Trophoblast cell (in vitro differentiated cells and primary cell): ENCODE data around the gene SPAG5.
"Not testable (repeated sequence)": the region's sequence is repeated elsewhere in the genome, so short reads cannot be mapped to it uniquely, and the experiment has no call there.

Source experiments
- DNase-seq, 2 donors: peaks; one replicate each; pipeline ENCODE4 v3.0.0-alpha.2; 2016
- H2AFZ ChIP-seq: 2 replicates; pipeline ENCODE4 v1.6.1; 2013; ENCODE audit warnings: low read length, moderate library complexity, mild to moderate bottlenecking; ENCODE audit not compliant: insufficient read depth, poor library complexity
- H2AK5ac ChIP-seq: 2 replicates; pipeline ENCODE4 v1.6.1; 2013; ENCODE audit warnings: mild to moderate bottlenecking, low read length
- H2BK120ac ChIP-seq: 2 replicates; pipeline ENCODE4 v1.6.1; 2013; ENCODE audit warnings: low read length, mild to moderate bottlenecking, moderate library complexity; ENCODE audit not compliant: insufficient read depth, poor library complexity
- H2BK12ac ChIP-seq: 2 replicates; pipeline ENCODE4 v1.6.1; 2013; ENCODE audit warnings: mild to moderate bottlenecking, low read length, moderate library complexity
- H2BK5ac ChIP-seq: 2 replicates; pipeline ENCODE4 v1.6.1; 2013; ENCODE audit warnings: low read length, low read depth, moderate library complexity, mild to moderate bottlenecking; ENCODE audit not compliant: poor library complexity
- H3K14ac ChIP-seq: 2 replicates; pipeline ENCODE4 v1.6.1; 2013; ENCODE audit warnings: mild to moderate bottlenecking, low read length
- H3K18ac ChIP-seq: 2 replicates; pipeline ENCODE4 v1.6.1; 2013; ENCODE audit warnings: mild to moderate bottlenecking, low read length
- H3K23ac ChIP-seq: 2 replicates; pipeline ENCODE4 v1.6.1; 2013; ENCODE audit warnings: low read length
- H3K27ac ChIP-seq: 2 replicates; pipeline ENCODE4 v1.5.1; 2013; ENCODE audit warnings: low read depth, mild to moderate bottlenecking, inconsistent platforms, low read length, moderate library complexity
- H3K27me3 ChIP-seq: 2 replicates; pipeline ENCODE4 v1.6.1; 2013; ENCODE audit warnings: inconsistent platforms, mild to moderate bottlenecking, low read length, moderate library complexity; ENCODE audit not compliant: insufficient read depth
- H3K36me3 ChIP-seq, 2 experiments: 1 replicate in 1 of 2; 2 replicates in 1 of 2; pipeline ENCODE4 v1.6.1; 2013; ENCODE audit warnings: low read length in 2 of 2, mild to moderate bottlenecking in 2 of 2, moderate library complexity in 1 of 2; ENCODE audit not compliant: insufficient read depth in 2 of 2, control insufficient read depth in 1 of 2
- H3K4ac ChIP-seq: 2 replicates; pipeline ENCODE4 v1.6.1; 2013; ENCODE audit warnings: low read depth, mild to moderate bottlenecking, low read length, moderate library complexity
- H3K4me1 ChIP-seq, 2 experiments: 1 replicate in 1 of 2; 2 replicates in 1 of 2; pipeline ENCODE4 v1.6.1; 2013; ENCODE audit warnings: low read length in 2 of 2, mild to moderate bottlenecking in 2 of 2, moderate library complexity in 1 of 2; ENCODE audit not compliant: insufficient read depth in 2 of 2, control insufficient read depth in 1 of 2
- H3K4me2 ChIP-seq: 2 replicates; pipeline ENCODE4 v1.6.1; 2013; ENCODE audit warnings: inconsistent platforms, mild to moderate bottlenecking, low read length, moderate library complexity
- H3K4me3 ChIP-seq: 2 replicates; pipeline ENCODE4 v1.5.1; 2013; ENCODE audit warnings: mild to moderate bottlenecking, low read depth, low read length, inconsistent platforms
- H3K79me1 ChIP-seq: one replicate; pipeline ENCODE4 v1.6.1; 2013; ENCODE audit warnings: low read length
- H3K79me2 ChIP-seq: 2 replicates; pipeline ENCODE4 v1.6.1; 2013; ENCODE audit warnings: low read length, mild to moderate bottlenecking; ENCODE audit not compliant: control insufficient read depth, insufficient read depth, poor library complexity
- H3K9ac ChIP-seq: 2 replicates; pipeline ENCODE4 v1.6.1; 2013; ENCODE audit warnings: mild to moderate bottlenecking, low read length
- H3K9me3 ChIP-seq: 2 replicates; pipeline ENCODE4 v1.6.1; 2013; ENCODE audit warnings: low read depth, mild to moderate bottlenecking, control low read depth, inconsistent platforms, low read length; ENCODE audit not compliant: insufficient read depth
- H4K12ac ChIP-seq: 2 replicates; pipeline ENCODE4 v1.6.1; 2013; ENCODE audit warnings: low read depth, mild to moderate bottlenecking, low read length, moderate library complexity
- H4K8ac ChIP-seq: 2 replicates; pipeline ENCODE4 v1.6.1; 2013; ENCODE audit warnings: low read depth, mild to moderate bottlenecking, low read length, moderate library complexity
- H4K91ac ChIP-seq: one replicate; pipeline ENCODE4 v1.6.1; 2013; ENCODE audit warnings: low read depth, mild to moderate bottlenecking, low read length, moderate library complexity
- whole genome bisulfite sequencing: extraction: QIAGEN DNeasy Blood & Tissue Kit; methylation state at CpG from one replicate; pipeline ENCODE4 v1.1.7; 2013; ENCODE audit warnings: missing lambda C conversion rate; ENCODE audit not compliant: insufficient read length, insufficient coverage; ENCODE audit errors: extremely low coverage; 5-methylcytosine and 5-hydroxymethylcytosine counted together

The SPAG5 gene

GRCh38 chr17:28576758-28577465, 21.9 kb downstream of the SPAG5 start, which contains the start of gene ALDOC:
TSS of gene ALDOC (minus strand) at chr17:28576895. CDS start at chr17:28575532, 1,363 bp downstream.
- Histone ChIP-seq H2BK5ac (no peak within 1 kb of the TSS), H3K79me1 (peaks cover 2% of the 10 kb centered on the region), H3K9me3 (no peaks in the 10 kb centered on the region), H3K4me3 (no peak within 1 kb of the TSS), H3K27me3 (no peaks in the 10 kb centered on the region), H3K27ac (no peak within 1 kb of the TSS), H4K12ac (peak within 1 kb of the TSS; percentile 35), H2BK120ac (no peak within 1 kb of the TSS), H3K4ac (no peak within 1 kb of the TSS), H2AK5ac (peak within 1 kb of the TSS; percentile 28), H4K91ac (peak within 1 kb of the TSS; percentile 42), H2BK12ac (peak within 1 kb of the TSS; percentile 51), H3K4me1 (peaks cover 7 to 9% of the 10 kb centered on the region in 2 experiments), H3K9ac (no peak within 1 kb of the TSS), H3K4me2 (peak within 1 kb of the TSS; percentile 29), H3K14ac (no peak within 1 kb of the TSS), H3K79me2 (no peaks in the 10 kb centered on the region), H3K18ac (no peak within 1 kb of the TSS), H3K23ac (no peak within 1 kb of the TSS), H4K8ac (no peak within 1 kb of the TSS), H3K36me3 (peaks cover 19 to 27% of the 10 kb centered on the region in 2 experiments), H2AFZ (peak within 1 kb of the TSS; percentile 38)
- WGBS, result no CpG with 5 or more reads among the region's 26 CpGs
- peak; percentile 92 to 97 for DNase-seq

GRCh38 chr17:28576016-28576415, 22.8 kb downstream of the SPAG5 start:
- not testable (repeated sequence) for H3K79me2 ChIP-seq, H3K23ac ChIP-seq, H2BK5ac ChIP-seq, H4K8ac ChIP-seq, DNase-seq, H3K27ac ChIP-seq, H3K4ac ChIP-seq, H3K4me2 ChIP-seq, H3K4me3 ChIP-seq, H3K9ac ChIP-seq, H2AK5ac ChIP-seq, H2BK12ac ChIP-seq, H3K9me3 ChIP-seq, H2BK120ac ChIP-seq, H3K79me1 ChIP-seq, H3K18ac ChIP-seq, H3K27me3 ChIP-seq, H3K4me1 ChIP-seq, H4K12ac ChIP-seq, H3K14ac ChIP-seq, H4K91ac ChIP-seq, H2AFZ ChIP-seq
- H3K36me3 ChIP-seq, result peaks cover 19 to 27% of the 10 kb centered on the region in 2 experiments
- no CpG with 5 or more reads among the region's 3 CpGs for WGBS

- H3K23ac ChIP-seq, result no peak overlapping the region
- no peak overlapping the region for H2BK120ac ChIP-seq
- no peak overlapping the region for H3K4ac ChIP-seq
- no peak overlapping the region for H3K9ac ChIP-seq
- no peak overlapping the region for H4K12ac ChIP-seq
- no peak overlapping the region for H2AK5ac ChIP-seq
- H2BK12ac ChIP-seq, result no peak overlapping the region
- H3K36me3 ChIP-seq, result peaks cover 19 to 27% of the 10 kb centered on the region in 2 experiments
- H3K79me1 ChIP-seq, result peaks cover 9% of the 10 kb centered on the region
- H3K4me1 ChIP-seq, result peaks cover 7 to 10% of the 10 kb centered on the region in 2 experiments
- no peak overlapping the region for H3K4me3 ChIP-seq
- peaks cover 6% of the 10 kb centered on the region for H3K79me2 ChIP-seq
- H3K4me2 ChIP-seq, result no peak overlapping the region
- H3K14ac ChIP-seq, result no peak overlapping the region
- H4K91ac ChIP-seq, result no peak overlapping the region
- H4K8ac ChIP-seq, result no peak overlapping the region
- H2BK5ac ChIP-seq, result no peak overlapping the region
- H3K27ac ChIP-seq, result no peak overlapping the region
- no peak overlapping the region for H3K18ac ChIP-seq
- no peaks in the 10 kb centered on the region for H3K27me3 ChIP-seq
- no peak for DNase-seq
- H2AFZ ChIP-seq, result no peak overlapping the region
- H3K9me3 ChIP-seq, result no peaks in the 10 kb centered on the region
- WGBS, result no CpG with 5 or more reads among the region's 14 CpGs
Measured at GRCh38 chr17:28575126-28575795, 23.6 kb downstream of the SPAG5 start.

- no peak overlapping the region for H3K18ac ChIP-seq
- no peak overlapping the region for H4K12ac ChIP-seq
- H2AFZ ChIP-seq, result no peak overlapping the region
- peaks cover 9% of the 10 kb centered on the region for H3K79me1 ChIP-seq
- H2BK5ac ChIP-seq, result no peak overlapping the region
- no peaks in the 10 kb centered on the region for H3K27me3 ChIP-seq
- H3K9ac ChIP-seq, result no peak overlapping the region
- peaks cover 15 to 22% of the 10 kb centered on the region in 2 experiments for H3K36me3 ChIP-seq
- no peak overlapping the region for H2BK12ac ChIP-seq
- H3K4ac ChIP-seq, result no peak overlapping the region
- H2AK5ac ChIP-seq, result no peak overlapping the region
- H3K4me2 ChIP-seq, result no peak overlapping the region
- peaks cover 6% of the 10 kb centered on the region for H3K79me2 ChIP-seq
- no peak for DNase-seq
- WGBS, result no CpG with 5 or more reads among the region's 7 CpGs
- peaks cover 7 to 12% of the 10 kb centered on the region in 2 experiments for H3K4me1 ChIP-seq
- H4K8ac ChIP-seq, result no peak overlapping the region
- no peak overlapping the region for H3K14ac ChIP-seq
- no peak overlapping the region for H4K91ac ChIP-seq
- H2BK120ac ChIP-seq, result no peak overlapping the region
- peak overlapping the region; percentile 3 for H3K4me3 ChIP-seq
- no peak overlapping the region for H3K27ac ChIP-seq
- H3K23ac ChIP-seq, result no peak overlapping the region
- no peaks in the 10 kb centered on the region for H3K9me3 ChIP-seq
Measured at GRCh38 chr17:28574526-28574925, 24.3 kb downstream of the SPAG5 start.
